GM18505 (cell line): ENCODE measurements around the gene IRF5.
"Not testable (repeated sequence)": the region's sequence is repeated elsewhere in the genome, so short reads cannot be mapped to it uniquely, and the experiment has no call there.

Experiments used
- ATAC-seq: cut with Tn5 transposase; IDR thresholded peaks from one replicate; pipeline ENCODE4 v1.9.1; 2021; ENCODE audit not compliant: unreplicated experiment
- POLR2A ChIP-seq: IDR thresholded peaks from 4 replicates; pipeline ENCODE4 v1.6.1; 2011; ENCODE audit warnings: borderline replicate concordance; ENCODE audit not compliant: insufficient read depth, insufficient read length; ENCODE audit errors: extremely low read depth

IRF5 gene

DNA sequence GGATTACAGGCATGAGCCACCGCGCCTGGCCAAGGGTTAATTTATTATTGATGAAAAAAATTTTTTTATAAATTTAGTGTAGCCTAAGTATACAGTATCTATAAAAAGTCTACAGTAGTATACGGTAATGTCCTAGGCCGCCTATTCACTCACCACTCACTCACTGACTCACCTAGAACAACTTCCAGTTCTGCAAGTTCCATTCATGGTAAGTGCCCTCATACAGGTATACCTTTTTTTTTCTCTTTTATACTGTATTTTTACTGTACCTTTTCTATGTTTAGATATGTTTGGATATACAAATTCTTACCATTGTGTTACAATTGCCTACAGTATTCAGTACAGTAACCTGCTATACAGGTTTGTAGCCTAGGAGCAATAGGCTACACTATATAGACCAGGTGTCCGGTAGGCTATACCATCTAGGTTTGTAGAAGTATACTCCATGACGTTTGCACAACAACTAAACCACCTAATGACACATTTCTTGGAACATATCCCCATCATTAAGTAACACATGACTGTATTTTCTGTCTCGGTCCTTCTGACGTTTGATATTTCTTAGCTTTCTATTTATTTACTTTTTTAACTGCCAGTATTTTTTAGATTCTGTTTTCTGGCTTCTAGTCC lies 23.4 kb downstream of the IRF5 start:
- no peak for ATAC-seq
- TF ChIP-seq POLR2A = no peak

DNA sequence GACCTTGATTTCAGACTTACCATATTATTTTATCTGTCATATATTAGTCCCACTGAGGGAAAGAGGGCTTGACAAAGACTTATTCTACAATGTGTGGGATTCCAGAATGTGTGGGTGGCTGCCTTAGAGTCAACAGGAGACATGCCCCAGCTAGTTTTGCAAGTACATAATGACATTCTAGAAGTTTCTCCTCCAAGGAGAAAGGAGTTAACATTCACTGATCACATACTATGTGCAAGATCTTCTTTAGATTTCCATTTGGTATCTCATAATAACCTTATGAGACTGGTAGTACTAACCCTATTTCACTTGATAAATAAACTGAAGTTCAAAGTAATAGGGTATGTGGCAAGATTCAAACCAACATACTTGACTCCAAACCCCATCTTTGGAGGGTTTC lies 25.2 kb downstream of the IRF5 start:
- ATAC-seq = no peak
- TF ChIP-seq POLR2A = no peak

DNA sequence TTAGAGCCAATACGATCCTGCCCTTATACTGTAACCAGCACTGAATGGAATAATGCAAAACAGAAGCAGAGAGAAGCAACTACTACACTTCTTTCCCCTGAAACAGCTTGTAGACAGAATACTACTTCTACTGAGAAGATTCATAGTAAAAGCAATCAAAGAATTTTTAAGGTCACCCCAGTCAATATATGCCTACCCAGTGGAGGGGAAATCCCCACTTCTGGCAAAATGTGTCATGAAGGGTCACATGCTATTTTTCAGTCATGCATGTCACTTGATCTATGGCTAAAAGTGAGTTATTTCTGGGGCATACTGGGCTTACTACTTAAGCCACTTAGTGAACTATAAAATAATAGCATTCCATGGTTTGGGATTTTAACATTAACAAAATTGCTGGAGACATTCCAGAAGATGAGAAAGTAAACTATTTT lies 25.6 kb downstream of the IRF5 start:
- peak; percentile 84 for ATAC-seq
- no peak for TF ChIP-seq POLR2A

- TF ChIP-seq POLR2A = no peak
Measured at GRCh38 chr7:128968624-128969023, 30.9 kb downstream of the IRF5 start.

GRCh38 chr7:128974241-128974934 lies 36.7 kb downstream of the IRF5 start:
- TF ChIP-seq POLR2A = no peak
- no peak for ATAC-seq

More at GRCh38 chr7:128968624-128969023, 30.9 kb downstream of the IRF5 start:
- ATAC-seq = no peak

DNA sequence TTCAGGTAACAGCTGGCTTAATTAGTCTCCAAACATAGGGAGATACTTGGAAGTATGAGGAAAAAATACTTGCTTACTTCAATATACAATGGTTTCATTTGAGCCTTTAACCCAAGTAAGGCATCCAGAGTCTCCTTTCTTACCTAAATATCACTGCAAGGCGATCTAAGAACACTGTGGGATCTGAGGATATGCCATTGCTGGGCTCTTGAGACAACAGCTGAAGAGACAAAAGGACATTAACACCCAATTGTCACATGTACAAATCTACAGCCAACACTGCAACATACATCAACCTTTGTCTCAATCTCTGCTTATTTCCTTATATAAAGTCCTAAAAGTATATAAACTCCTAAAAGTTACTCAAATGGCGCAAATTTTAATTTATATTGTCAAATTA lies 44.4 kb downstream of the IRF5 start:
- ATAC-seq = no peak

GRCh38 chr7:128985660-128986059 lies 47.9 kb downstream of the IRF5 start:
- no peak for ATAC-seq
- TF ChIP-seq POLR2A = no peak

More for the DNA sequence above, 44.4 kb downstream of the IRF5 start:
- no peak for TF ChIP-seq POLR2A

DNA sequence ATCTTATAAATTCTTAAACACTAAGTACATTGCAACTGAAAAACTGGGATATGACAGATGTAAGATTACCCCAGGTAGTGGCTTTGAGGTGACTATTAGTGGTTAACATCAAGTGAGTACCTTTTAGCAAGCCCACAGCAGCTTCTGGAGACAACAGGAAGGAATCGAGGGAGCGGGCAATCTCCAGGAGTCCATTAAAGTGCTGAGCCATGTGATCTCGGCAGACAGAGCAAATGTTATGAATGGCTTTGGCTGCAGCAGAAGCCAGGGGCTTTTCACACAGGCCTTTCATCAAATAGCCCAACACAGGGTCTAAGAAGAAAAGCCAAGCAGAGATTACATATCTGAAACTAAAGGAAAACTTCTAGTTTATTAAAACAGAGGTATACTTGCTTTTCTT lies 48.9 kb downstream of the IRF5 start:
- no peak for TF ChIP-seq POLR2A
- no peak for ATAC-seq

GRCh38 chr7:128988372-128988771 lies 50.6 kb downstream of the IRF5 start:
- TF ChIP-seq POLR2A = no peak
- no peak for ATAC-seq

DNA sequence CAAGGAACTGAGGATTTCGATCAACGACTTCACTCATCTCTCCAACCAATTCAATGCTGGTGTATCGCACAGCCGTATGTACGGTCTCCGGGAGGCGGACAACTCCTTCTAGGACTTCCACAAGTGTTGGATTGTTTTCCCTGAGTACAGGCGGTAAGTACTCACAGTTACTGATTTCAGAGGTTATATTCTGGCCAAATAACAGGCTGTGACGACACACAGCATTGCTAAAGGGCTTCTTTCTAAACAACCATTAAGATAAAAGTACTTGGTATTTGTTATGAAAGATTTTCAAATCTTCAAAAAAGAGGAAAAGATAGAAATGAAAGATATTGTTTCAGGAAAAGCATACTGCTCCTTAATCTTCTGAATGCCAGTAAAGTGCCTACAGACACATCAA lies 52.2 kb downstream of the IRF5 start:
- ATAC-seq = no peak

GRCh38 chr7:128993419-128993818 lies 55.7 kb downstream of the IRF5 start:
- ATAC-seq = no peak
- no peak for TF ChIP-seq POLR2A

More for the DNA sequence above, 52.2 kb downstream of the IRF5 start:
- no peak for TF ChIP-seq POLR2A

GRCh38 chr7:128994560-128994959 lies 56.8 kb downstream of the IRF5 start:
- ATAC-seq = not testable (repeated sequence)

GRCh38 chr7:128997181-128997580 lies 59.5 kb downstream of the IRF5 start:
- no peak for TF ChIP-seq POLR2A
- ATAC-seq = no peak
